GM12874 (cell line): Measurements from ENCODE around the gene FOXO1.

Source experiments
- CTCF ChIP-seq: IDR thresholded peaks from 2 replicates; pipeline ENCODE4 v1.5.1; 2011; ENCODE audit warnings: low read depth, mild to moderate bottlenecking, control low read depth, low read length, moderate library complexity; ENCODE audit not compliant: insufficient read depth

The FOXO1 gene

GRCh38 chr13:40626977-40627376 is 39.5 kb downstream of the FOXO1 start:
- TF ChIP-seq CTCF: no peak

DNA sequence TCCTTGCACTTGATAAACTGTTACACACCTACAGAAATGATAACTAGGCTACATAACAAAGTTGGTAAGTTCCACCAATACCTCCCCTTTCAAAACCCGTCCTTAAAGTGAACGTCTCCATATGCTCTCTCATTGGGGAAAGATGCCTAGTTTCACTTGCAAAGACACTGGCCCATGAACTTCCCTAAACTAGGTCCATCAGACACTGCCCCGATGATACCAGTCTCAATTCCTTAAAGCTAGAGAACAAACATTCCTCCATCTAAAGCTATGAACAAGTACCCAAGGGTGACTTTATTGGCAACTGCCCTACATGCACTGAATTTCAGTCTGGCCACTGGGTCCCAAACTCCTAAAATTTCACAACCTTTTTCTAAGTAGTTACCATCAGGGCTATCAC is 39.9 kb downstream of the FOXO1 start:
- TF ChIP-seq CTCF: no peak

- TF ChIP-seq CTCF: no peak
Measured at GRCh38 chr13:40624986-40625385, 41.5 kb downstream of the FOXO1 start.

DNA sequence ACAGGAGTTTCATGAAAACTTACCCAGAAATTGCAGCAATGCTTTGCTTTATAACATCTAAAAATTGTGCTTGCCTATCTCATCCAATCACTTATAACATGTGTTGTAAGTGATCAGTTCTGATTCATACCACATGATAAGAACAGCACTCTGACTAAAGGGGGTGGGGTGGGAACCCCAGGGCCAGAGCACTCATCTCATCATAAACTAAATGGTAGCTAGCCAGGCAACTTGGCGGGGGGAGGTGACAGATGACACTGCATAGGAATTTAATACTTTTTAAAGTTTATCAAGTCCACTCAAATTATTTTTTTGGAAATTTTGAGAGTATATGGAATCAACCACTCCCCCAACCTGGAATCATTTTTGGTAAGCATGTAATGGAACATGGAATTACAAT is 42.1 kb downstream of the FOXO1 start:
- TF ChIP-seq CTCF: no peak

DNA sequence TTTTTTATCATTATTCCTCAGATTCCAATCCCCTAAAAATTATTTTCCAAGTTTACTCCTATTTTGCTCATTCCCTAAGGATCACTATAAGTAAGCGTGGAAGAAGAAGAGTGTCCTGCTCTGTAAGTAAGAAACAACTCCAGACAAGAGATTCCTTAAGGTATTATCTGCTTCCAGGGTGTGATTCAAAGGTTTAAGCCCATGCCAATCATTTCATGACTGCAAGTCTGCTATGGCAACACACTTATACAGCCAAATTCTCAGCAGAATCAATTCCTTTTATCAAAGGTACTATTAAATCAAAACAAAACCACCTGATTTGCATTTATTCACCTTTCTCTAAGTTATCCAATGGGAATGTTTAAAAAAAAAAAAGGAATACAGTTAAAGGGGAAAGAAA is 43.7 kb downstream of the FOXO1 start:
- no peak for TF ChIP-seq CTCF

- no peak for TF ChIP-seq CTCF
Measured at GRCh38 chr13:40622246-40622645, 44.2 kb downstream of the FOXO1 start.

DNA sequence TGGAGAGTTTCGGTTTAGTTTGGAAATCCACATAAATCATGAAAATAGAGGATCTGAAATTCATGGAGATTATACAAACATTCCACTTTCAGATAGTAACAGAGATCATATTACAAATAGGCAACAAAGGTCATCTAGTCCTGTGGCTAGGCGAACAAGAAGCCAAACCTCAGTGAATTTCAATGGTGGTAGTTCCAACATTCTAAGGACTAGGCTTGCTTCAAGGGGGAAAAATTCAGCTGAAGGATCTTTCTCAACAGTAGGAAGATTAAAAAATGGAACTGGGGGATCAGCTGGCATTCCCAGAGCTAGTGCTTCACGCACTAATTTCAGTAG is 47.0 kb downstream of the FOXO1 start:
- no peak for TF ChIP-seq CTCF

DNA sequence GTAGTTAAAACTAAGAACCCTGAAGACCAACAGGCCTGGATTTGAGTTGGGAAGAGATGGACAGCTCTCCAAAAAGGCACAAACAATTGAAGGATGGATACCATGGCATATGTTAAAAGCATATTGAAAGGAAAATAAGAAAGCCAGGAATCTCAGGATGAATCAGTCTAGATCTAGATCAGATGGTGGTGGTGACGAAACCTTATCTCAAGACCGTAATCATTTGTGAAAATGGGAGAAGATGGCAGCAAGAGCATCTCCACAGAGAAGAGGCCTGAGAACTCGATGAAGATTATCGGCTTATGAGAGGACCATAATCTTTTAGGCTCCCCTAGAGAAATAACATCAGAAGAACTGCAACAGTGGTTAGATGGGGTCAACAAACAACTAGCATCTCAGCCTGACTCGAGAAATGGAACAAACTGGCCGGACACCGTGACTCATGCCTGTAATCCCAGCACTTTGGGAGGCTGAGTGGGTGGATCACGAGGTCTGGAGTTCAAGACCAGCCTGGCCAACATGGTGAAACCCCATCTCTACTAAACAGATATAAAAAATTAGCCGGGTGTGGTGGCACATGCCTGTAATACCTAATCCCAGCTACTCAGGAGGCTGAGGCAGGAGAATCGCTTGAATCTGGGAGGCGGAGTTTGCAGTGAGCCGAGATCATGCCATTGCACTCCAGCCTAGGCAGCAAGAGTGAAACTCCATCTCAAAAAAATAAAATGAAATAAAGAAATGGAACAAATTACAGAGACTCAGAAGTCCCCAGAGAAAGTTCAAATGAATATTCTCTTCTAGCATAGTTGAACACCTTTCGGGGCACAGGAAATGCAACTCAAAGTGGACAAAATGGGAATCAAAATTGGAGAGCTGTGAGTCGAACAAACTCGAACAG is 47.6 kb downstream of the FOXO1 start:
- no peak for TF ChIP-seq CTCF
